ENCODE data around the gene DAB1. TPM values are rescaled to one million over a fixed set of nuclear protein-coding genes. Genes with fewer than 3 reads are reported as not detected.

Gene DAB1
- total RNA-seq, 2 donors from 2014 or later, result 78.3 to 118 TPM

DNA sequence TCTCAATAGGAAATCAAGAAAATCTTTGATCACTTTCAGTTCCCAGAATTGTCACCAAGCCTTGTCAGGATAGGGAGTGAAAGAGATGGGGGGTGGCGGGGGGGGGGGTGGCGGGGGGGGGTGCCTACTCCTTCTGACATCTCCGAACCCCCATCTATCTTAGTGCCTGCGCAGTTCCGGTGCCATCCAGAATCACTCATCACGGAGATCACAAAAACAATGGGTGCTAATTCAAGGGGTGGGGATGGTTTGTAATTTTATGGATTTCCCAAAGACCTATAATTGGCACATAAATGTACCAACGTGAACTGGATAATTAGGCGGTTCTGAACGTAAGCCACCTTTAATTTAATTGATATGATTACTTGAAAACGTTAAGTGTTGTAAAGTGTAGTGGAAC is 2.1 kb downstream of the DAB1 start:
- intact Hi-C loops (cut with DNase I), result loop anchor here in 1 of 2 donors (5.0 to 10.0 kb wide), 2 partner anchors 587 to 625 kb away; no protein-coding TSS in a partner anchor
- DNase-seq (ENCODE audit: low spot score), result no peak

DNA sequence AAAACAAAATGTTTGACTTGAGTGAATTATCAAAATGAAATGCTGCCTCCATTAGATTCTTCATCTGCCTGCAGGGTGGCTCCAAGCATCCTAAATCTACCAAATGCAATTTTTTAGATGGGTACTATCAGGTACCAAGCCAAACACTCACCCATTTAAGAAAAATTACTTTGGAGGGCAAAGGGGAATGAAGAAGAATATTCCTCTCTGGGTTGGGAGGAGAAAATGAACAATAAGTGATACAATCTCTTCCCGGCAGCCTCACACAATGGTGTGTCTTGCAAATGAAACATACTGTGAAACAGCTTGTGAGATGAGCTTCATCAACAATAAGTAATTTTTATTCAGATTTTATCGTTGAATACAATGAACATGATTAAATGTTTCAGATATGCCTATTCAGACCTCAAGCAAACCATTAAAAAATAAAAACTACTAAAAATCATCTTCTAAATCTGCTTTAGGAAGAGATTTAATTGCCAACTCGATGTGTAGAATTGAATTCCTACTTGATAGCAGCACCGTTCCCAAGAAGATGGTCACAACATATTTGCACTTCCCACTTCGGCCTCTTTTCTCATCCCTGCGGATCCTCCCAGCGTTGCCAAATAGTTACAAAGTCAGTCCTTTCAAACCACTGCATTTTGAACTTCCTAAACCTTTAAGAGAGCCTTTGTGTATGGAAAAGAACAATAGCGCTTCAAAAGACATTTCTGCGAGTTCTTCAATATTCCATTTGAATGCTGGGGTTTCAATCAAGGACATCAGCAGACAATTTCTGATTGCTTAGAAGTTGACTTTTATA is 2.7 kb downstream of the DAB1 start:
- intact Hi-C loops (cut with DNase I), result loop anchor here in 1 of 2 donors (5.0 to 10.0 kb wide), 2 partner anchors 586 to 626 kb away; no protein-coding TSS in a partner anchor
- no peak for DNase-seq (ENCODE audit: low spot score)

DNA sequence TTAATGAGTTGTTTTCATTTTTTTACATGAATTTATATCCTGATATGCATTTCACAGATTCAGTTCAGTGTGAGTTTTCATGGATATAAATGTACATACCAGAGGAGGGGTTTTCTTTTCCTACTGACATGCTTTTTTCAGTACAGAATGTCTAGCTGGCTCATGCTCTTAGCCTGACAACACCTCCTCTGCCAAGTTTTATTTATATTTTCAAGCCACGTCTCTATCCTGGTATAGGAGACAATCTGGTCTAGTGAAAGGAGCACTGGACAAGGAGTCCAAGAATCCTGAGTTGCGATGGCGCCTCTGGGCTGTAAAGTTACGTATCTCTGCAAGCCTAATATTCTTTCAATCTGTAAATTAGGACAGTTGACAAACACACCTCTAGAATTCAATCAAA is 4.9 kb downstream of the DAB1 start:
- DNase-seq (ENCODE audit: low spot score), result no peak
- intact Hi-C loops (cut with DNase I), result no loop called here

DNA sequence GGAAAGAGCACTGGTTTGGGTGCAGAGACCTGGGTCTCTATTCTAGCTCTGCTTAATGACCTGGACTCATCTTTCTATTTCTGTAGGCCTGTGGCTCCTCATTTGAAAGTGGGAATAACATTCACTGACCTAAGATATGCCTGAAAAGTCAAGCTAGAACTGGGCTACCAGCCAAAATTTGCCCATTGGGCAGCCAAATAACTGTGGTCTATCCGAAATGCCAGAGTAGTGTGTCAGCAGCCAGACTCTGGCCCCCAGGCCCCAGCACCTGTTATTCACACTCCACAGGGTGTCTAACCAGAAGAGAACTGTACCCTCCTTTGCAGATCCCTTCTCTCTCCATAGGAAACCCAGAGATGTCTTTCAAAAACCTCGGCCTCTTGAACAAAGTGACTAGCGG is 12.6 kb downstream of the DAB1 start:
- intact Hi-C loops (cut with DNase I), result no loop called here
- DNase-seq (ENCODE audit: low spot score), result no peak

DNA sequence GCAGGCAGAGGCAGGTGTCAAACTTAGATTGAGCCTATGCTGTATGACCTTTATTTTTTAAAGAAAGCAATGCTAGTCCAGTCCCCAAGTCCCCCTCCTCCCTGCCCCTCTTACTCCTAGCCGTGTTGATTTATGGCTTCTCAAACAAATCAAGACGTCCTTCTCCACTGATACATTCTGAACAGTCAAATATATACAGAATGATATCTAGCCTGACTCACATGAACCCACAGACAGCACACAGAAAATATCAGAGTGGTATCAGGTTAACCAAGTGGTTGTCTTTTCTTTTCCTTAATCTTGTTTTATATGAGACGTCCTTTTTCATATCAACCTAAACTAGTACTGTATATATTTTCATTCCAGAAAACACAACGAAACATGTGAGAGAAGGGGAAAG is 13.4 kb downstream of the DAB1 start:
- intact Hi-C loops (cut with DNase I), result no loop called here
- DNase-seq (ENCODE audit: low spot score), result no peak

DNA sequence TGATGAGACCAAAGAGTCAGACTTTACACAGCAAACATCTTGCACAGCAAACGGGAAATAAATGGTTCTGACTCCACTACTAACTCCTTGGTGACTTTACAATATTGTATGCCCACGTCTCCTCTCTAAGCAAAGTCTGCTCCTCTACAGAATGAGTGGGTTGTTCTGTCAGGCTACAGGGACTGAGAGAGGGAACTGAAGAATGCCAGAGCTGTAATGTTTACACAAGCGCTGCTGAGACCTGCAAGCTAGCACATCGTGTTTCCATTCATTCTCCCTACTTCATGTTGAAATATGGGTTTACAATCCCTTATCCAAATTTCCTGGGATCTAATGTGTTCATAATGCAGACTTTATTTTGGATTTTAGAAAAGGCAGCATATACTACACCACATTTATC is 15.9 kb downstream of the DAB1 start:
- intact Hi-C loops (cut with DNase I), result no loop called here
- DNase-seq (ENCODE audit: low spot score), result no peak

DNA sequence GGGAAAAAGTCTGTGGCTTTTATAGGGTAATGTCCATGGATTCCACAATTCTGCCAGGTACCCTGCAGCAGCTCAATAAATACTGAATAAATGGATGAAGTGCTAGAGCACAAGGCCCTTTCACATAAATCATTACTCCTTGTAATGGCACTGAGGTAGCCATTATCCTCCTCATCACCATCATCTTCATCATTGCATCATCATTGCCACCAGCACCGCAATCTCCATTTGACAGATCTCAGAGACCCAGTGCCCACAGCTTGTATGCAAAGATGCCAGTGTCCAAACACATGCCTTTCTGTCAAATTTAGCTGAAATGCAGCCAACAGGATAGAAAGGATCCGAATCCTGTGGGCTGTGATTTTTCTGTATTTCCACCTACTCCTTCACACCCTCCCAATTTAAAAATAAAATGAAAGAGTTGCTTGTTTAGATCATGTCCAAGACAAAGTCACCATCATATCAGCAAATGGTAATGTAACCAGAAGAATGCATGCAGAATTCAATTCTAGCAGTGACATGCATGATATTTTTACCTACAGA is 17.4 kb downstream of the DAB1 start:
- no peak for DNase-seq (ENCODE audit: low spot score)
- intact Hi-C loops (cut with DNase I), result no loop called here

DNA sequence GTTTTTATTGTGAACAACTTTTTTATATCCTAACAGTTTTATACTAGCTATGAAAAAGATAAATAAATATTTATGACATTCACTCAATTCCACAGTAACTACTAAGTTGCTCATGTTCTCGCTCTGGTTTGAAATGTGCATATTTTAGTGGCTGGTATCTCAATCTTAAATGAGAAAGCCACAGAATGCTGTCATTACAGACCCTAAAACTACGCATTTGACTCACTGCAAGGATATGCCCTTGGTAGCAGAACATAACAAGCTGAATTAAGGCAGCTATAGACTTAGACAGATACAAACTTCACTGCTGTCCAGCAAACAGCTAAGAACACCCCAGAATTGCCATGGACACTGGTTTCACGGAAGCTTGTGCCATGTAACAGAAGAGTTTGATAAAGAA is 19.0 kb downstream of the DAB1 start:
- intact Hi-C loops (cut with DNase I), result no loop called here

DNA sequence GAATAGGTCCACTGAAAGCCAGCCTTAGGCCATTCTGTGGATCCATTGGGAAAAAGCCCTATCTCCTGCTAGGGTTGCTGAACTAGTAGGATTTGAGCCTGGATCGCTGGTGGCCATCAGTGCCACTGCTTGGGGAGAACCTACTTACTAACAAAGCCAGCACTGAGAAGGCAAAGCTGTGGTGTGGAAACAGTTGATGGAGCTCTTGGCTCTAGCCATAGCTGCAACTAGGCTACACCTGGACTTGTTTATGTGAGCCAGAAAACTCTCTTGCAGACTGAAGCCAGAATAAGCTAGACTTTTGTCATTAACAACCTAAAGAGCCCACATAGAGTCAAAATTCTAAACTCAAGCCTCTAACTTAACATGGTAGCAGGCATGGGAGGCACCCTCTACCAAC is 20.7 kb downstream of the DAB1 start:
- intact Hi-C loops (cut with DNase I), result no loop called here
- no peak for DNase-seq (ENCODE audit: low spot score)

More for the DNA sequence above, 19.0 kb downstream of the DAB1 start:
- no peak for DNase-seq (ENCODE audit: low spot score)

DNA sequence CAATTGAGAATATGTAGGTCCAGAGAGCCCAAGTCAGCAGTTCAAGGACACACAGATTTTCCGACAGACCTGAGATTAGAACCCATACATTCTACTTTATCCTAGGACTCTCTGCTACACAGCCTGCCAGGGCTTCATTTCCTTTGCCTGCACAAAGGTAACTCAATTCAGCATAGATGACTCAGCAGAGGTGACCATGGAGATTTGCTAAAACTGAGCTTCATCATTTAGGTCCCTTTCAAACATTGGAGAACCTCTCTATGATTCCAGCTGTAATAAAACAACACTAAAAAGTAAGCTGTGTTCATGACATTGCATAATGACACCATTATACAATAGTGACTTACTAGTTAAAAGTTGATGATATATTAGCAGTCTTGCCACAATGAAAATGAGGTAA is 22.2 kb downstream of the DAB1 start:
- intact Hi-C loops (cut with DNase I), result no loop called here
- no peak for DNase-seq (ENCODE audit: low spot score)

DNA sequence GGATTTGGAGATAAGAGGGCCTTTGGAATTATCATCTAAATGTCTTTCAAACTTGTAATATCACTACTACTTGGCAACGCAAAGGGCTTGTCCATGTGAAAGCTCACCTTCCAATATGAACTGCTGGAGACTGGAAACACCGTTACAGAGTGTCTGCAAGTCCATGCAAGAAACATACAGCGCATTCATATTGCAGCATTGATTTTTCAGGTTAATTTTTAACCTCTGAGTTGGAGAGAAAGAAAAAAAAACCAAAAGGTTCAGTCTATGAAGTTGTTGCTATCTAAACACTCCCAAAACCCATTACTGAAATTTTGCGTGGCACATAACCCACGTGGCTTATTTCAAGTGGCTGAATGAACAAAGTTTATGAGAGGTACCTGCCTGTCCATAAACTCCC is 23.8 kb downstream of the DAB1 start:
- intact Hi-C loops (cut with DNase I), result no loop called here
- DNase-seq (ENCODE audit: low spot score), result no peak

DNA sequence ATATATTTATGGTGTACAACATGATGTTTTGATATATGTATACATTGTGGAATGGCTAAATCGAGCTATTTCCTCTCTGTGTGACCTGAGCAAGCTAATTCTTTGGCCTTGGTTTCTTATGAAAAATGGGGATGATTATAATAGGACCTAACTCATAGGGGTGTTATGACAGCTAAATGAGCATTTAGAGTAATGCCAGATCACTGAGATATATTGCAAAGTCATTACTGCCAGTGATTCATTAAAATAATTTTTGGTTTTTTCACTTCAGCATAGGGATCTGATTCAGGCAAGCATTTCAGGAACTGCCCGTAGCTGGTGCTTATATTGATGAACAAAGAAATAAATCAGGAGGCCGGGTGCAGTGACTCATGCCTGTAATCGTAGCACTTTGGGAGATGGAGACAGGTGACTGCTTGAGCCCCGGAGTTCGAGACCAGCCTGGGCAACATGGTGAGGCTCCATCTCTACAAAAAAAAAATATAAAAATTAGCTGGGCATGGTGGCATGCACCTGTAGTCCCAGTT is 30.7 kb downstream of the DAB1 start:
- intact Hi-C loops (cut with DNase I), result no loop called here
- no peak for DNase-seq (ENCODE audit: low spot score)

DNA sequence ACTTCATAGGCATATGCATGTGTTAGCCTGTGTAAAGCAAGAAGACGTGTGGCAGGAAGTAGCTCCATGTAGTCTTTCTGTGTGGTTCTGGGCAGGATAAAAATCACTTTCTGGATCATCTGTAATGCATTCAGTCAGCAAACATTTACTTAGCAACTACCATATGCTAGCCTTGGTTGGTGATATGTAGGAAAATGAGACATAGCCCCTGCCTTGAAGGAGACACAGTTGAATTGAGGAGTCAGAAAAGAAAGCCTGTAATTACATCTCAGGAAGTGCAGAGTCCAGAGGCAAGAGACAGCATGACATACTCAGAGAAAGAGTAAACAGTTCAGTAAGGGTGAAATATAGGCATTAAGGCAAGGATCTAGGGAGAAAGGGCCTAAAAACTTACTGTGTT is 38.5 kb downstream of the DAB1 start:
- intact Hi-C loops (cut with DNase I), result no loop called here
- no peak for DNase-seq (ENCODE audit: low spot score)

DNA sequence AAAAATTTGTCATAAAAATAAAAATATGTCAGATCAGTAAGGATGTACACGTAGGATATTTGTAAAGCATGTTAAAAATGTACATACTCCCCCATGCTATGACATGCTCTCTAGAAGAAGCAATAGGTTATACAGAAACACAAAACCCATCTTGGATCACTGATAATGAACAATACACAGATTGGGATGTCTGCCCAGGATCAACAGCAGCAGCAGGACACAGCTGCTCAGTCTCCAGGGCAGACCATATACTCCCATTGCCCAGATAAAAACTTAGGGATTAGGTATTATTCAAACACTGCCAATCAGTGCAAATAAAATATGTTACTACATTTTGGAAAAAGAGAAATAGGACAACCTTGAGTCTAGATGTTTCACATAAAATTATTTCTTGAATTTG is 39.0 kb downstream of the DAB1 start:
- DNase-seq (ENCODE audit: low spot score), result no peak
- intact Hi-C loops (cut with DNase I), result no loop called here

DNA sequence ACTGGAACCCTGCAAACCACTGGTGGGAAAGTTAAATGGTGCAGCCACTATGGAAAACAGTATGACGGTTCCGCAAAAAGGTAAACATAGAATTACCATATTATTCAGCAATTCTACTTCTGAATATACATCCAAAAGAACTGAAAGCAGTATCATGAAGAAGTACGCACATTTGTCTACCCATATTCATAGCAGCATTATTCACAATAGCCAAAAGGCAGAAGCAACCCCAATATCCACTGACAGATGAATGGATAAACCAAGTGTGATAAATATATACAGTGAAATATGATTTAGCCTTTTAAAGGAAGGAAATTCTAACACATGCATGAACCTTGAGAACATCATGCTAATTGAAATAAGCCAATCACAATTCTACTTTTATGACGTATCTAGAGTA is 39.6 kb downstream of the DAB1 start:
- no peak for DNase-seq (ENCODE audit: low spot score)
- intact Hi-C loops (cut with DNase I), result no loop called here

DNA sequence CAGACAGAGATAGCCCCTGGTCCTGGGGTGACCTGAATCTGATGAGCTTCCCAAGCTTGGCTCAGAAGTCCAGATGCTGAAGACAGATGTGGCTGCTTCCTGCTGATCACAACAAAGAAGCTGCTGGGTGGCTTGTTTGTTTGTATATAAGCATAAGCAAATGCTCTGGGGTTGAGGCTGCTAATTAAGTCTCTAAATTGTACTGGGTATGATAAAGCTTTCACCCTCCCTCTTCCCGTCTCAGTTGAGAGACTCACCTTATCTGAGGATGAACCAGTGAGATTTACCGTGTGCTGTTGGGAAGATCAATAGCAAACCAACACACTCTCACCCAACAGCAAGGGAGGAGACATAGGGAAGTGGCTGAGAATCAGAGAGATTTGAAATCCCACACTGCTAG is 42.0 kb downstream of the DAB1 start:
- intact Hi-C loops (cut with DNase I), result no loop called here
- DNase-seq (ENCODE audit: low spot score), result no peak

DNA sequence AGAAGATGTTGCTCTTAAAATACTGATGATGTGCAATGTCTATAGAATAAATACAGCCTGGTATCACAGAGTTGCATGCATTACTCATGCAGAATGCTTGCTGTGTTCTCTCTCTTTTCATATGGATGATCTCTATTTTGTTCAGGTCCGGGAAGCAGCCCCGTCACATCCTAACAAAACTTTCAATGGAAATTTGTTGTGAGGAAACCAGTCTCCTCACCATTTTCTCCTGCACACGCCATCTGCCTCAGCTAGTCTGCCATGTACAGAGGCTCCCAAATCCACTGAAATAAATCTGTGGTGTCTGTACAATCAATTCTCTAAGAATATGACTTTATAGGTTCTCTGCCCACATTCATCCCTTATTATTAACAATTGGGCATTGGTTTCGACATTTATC is 42.4 kb downstream of the DAB1 start:
- intact Hi-C loops (cut with DNase I), result no loop called here
- DNase-seq (ENCODE audit: low spot score), result no peak

DNA sequence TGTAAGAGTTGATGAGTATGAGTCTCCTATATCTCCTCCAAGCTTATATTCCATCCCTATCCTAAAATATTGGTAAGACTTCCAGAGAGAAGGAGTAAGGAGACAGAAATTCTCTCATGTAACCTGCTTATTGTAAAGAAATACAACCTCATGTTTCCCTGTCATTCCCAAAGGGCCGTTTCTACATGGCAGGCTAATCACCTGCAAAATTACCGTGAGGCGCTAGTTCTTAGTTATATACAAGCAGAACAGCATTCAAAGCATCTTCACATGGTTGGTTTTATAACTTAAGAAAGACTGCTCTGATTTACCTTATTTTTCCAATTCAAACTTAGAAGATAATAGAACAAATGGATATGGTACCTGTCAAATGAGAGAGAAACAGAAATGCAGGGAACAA is 42.9 kb downstream of the DAB1 start:
- DNase-seq (ENCODE audit: low spot score), result no peak
- intact Hi-C loops (cut with DNase I), result no loop called here

DNA sequence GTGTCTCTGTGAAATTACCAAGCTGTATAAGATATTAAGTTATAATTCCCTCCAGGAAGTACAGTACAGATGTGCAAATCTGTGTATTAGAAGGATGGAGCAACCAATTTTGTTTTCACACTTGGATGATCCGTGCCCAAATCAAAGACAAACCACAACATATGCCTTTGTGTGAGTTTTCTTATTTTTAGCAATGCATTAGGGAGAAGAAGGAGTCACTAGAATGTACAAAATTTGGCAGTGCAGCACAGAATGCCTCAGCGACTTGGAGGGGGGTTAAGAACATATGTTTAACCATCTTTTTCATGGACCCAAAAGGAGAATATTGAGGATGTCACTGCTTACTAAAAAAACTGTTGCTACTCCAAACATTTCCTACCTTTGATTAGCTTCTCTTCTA is 45.3 kb downstream of the DAB1 start:
- intact Hi-C loops (cut with DNase I), result no loop called here
- DNase-seq (ENCODE audit: low spot score), result no peak

DNA sequence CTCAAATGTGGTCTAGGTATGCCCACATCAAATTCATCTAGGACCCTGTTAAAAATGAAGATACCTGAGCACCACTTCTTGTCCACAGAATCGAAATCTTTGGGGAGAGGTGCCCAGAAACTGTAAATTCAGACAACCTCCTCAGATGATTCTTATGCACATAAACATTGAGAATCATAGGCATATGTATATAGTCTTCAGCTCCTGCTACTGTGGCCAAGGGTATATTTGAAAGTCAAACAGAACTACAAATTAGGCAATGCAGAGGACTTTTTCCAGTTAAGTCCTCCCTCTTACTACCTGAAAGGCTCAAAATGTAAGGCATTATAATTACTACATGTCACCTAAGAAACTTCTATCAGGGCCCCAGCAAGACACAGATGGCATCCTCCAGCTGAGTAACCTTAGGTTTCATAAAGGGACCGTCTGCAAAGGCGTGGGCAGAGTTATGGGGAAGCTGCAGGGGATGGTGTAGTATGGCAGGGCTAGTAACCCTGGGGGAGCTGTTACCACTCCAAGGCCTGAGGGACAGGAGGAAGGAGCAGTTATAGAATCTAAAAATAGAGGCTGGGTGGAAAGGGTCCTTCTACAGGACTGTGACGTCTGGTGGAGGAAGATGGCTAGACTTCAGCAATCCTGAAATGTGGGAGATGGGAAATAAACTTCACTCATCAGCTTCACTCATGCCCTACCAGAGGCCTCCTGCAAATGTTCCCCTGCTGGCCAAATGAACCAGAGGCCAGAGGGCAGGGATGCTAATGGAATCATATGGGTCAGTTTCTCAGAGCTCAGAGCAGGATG is 46.3 kb downstream of the DAB1 start:
- intact Hi-C loops (cut with DNase I), result no loop called here
- no peak for DNase-seq (ENCODE audit: low spot score)
